CD14-positive monocyte (primary cell): ENCODE measurements around the gene CD4. TPM values are rescaled to one million over a fixed set of nuclear protein-coding genes. Genes with fewer than 3 reads are reported as not detected.

Source experiments
- DNase-seq, 3 donors: peaks; one replicate each; pipeline ENCODE4 v3.0.0-alpha.2; 2011 to 2022
- H2AFZ ChIP-seq: 2 replicates; pipeline ENCODE4 v1.6.0; 2012; ENCODE audit warnings: mild to moderate bottlenecking, low read depth, low read length, inconsistent platforms; ENCODE audit not compliant: insufficient read depth, poor library complexity, severe bottlenecking
- H3K27ac ChIP-seq, 2 donors: 1 replicate in 1 of 2; 2 replicates in 1 of 2; pipeline ENCODE4 v1.5.1; 2012 to 2013; ENCODE audit warnings: low read length in 2 of 2, control low read depth in 1 of 2, inconsistent platforms in 1 of 2, low read depth in 1 of 2, mild to moderate bottlenecking in 1 of 2
- H3K27me3 ChIP-seq, 2 donors: one replicate each; pipeline versions ENCODE4 v1.6.0 to v1.6.1; 2011 to 2013; ENCODE audit warnings: low read length in 2 of 2; ENCODE audit not compliant: control insufficient read depth in 2 of 2, insufficient read depth in 2 of 2
- H3K36me3 ChIP-seq, 2 donors: replicated peaks in 1 of 2; 1 replicate in 1 of 2; 2 replicates in 1 of 2; pipeline versions ENCODE4 v1.5.1 to v1.6.1; 2012 to 2013; ENCODE audit warnings: low read length in 2 of 2, control low read depth in 1 of 2, inconsistent platforms in 1 of 2, mild to moderate bottlenecking in 1 of 2; ENCODE audit not compliant: insufficient read depth in 2 of 2, control insufficient read depth in 1 of 2
- H3K4me1 ChIP-seq, 2 donors: 1 replicate in 1 of 2; 2 replicates in 1 of 2; pipeline versions ENCODE4 v1.5.1 to v1.6.1; 2012 to 2013; ENCODE audit warnings: low read length in 2 of 2, control low read depth in 1 of 2, inconsistent platforms in 1 of 2, mild to moderate bottlenecking in 1 of 2, moderate library complexity in 1 of 2; ENCODE audit not compliant: insufficient read depth in 2 of 2, control insufficient read depth in 1 of 2
- H3K4me2 ChIP-seq: replicated peaks from 2 replicates; pipeline ENCODE3; 2012; ENCODE audit warnings: low read length, moderate library complexity, mild to moderate bottlenecking; ENCODE audit not compliant: poor library complexity, severe bottlenecking; ENCODE audit errors: extremely low read depth
- H3K4me3 ChIP-seq, 3 experiments: fragments of 200-600 bp in 1 of 3; sonication (generic) in 1 of 3; replicated peaks in 1 of 3; 1 replicate in 2 of 3; 2 replicates in 1 of 3; pipeline ENCODE4 v1.5.1; 2011 to 2013; ENCODE audit warnings: low read length in 3 of 3, mild to moderate bottlenecking in 3 of 3, control low read depth in 2 of 3, low read depth in 2 of 3, inconsistent platforms in 1 of 3, moderate library complexity in 1 of 3
- H3K79me2 ChIP-seq: 2 replicates; pipeline ENCODE4 v1.6.0; 2012; ENCODE audit warnings: mild to moderate bottlenecking, control low read depth, inconsistent platforms, low read length, moderate library complexity; ENCODE audit not compliant: insufficient read depth
- H3K9ac ChIP-seq: 2 replicates; pipeline ENCODE4 v1.6.0; 2017; ENCODE audit warnings: low read length, mild to moderate bottlenecking; ENCODE audit not compliant: insufficient read depth, poor library complexity, severe bottlenecking
- H3K9me3 ChIP-seq, 2 donors: replicated peaks in 1 of 2; 1 replicate in 1 of 2; 2 replicates in 1 of 2; pipeline versions ENCODE4 v1.5.1 to v1.6.1; 2012 to 2013; ENCODE audit warnings: low read length in 2 of 2, control low read depth in 1 of 2; ENCODE audit not compliant: control insufficient read depth in 1 of 2, insufficient read depth in 1 of 2
- H4K20me1 ChIP-seq: 2 replicates; pipeline ENCODE4 v1.6.0; 2012; ENCODE audit warnings: mild to moderate bottlenecking, low read length, control low read depth, moderate library complexity; ENCODE audit not compliant: insufficient read depth
- H3K27ac Mint-ChIP-seq, 7 donors: one replicate each; pipeline ENCODE4 v1.8.0; 2020; ENCODE audit warnings: mild to moderate bottlenecking in 7 of 7, mixed read lengths in 7 of 7, moderate library complexity in 6 of 7, inconsistent platforms in 2 of 7
- H3K27me3 Mint-ChIP-seq, 3 donors: one replicate each; pipeline ENCODE4 v1.8.0; 2021 to 2022; ENCODE audit warnings: low read depth in 3 of 3, mild to moderate bottlenecking in 3 of 3, mixed read lengths in 3 of 3, moderate library complexity in 3 of 3, inconsistent platforms in 1 of 3
- H3K36me3 Mint-ChIP-seq, 2 donors: one replicate each; pipeline ENCODE4 v1.8.0; 2020; ENCODE audit warnings: mixed read lengths in 2 of 2, inconsistent platforms in 1 of 2, mild to moderate bottlenecking in 1 of 2
- H3K4me1 Mint-ChIP-seq: one replicate; pipeline ENCODE4 v1.8.0; 2020; ENCODE audit warnings: mild to moderate bottlenecking, mixed read lengths
- H3K4me3 Mint-ChIP-seq, 2 donors: one replicate each; pipeline ENCODE4 v1.8.0; 2020; ENCODE audit warnings: mild to moderate bottlenecking in 2 of 2, mixed read lengths in 2 of 2, moderate library complexity in 1 of 2
- H3K9me3 Mint-ChIP-seq, 7 donors: one replicate each; pipeline ENCODE4 v1.8.0; 2020 to 2022; ENCODE audit warnings: mixed read lengths in 7 of 7, mild to moderate bottlenecking in 6 of 7, moderate library complexity in 6 of 7, inconsistent platforms in 2 of 7
- CTCF ChIP-seq: fragments of 200-600 bp; IDR thresholded peaks from one replicate; pipeline ENCODE4 v1.8.0; 2022; ENCODE audit warnings: antibody characterized with exemption, mild to moderate bottlenecking
- WGBS: methylation state at CpG from one replicate; pipeline ENCODE4 v1.1.5; 2013; ENCODE audit warnings: missing lambda C conversion rate; ENCODE audit not compliant: insufficient coverage; 5-methylcytosine and 5-hydroxymethylcytosine counted together
- intact Hi-C, 2 donors: fragments of 100-400 bp; cut with micrococcal nuclease; formaldehyde crosslinking; loops; one replicate each; pipeline versions ENCODE4 v1.15.0 to v1.15.1; 2023
- polyA plus RNA-seq, 3 donors: library from polyadenylated mRNA; depleted of rRNA in 1 of 3; unstranded in 2 of 3; stranded (reverse) in 1 of 3; fragments of 300-500 nt in 2 of 3; fragments of >200 nt in 1 of 3; fragmentation: Illumina TruSeq in 2 of 3; gene quantifications; 1 replicate in 2 of 3; 2 replicates in 1 of 3; pipeline ENCODE4 v1.2.3, GENCODE V29; 2012 to 2021

Gene CD4
- polyA plus RNA-seq, 3 donors, result 261 to 371 (median 269) TPM

GRCh38 chr12:6748761-6749160 lies 40.6 kb upstream of the CD4 start:
- Mint-ChIP-seq H3K4me1 (peaks cover 39% of the 10 kb centered on the region), H3K9me3 (peaks cover 0 to 2% (median 0%) of the 10 kb centered on the region in 7 donors), H3K4me3 (no peak overlapping the region), H3K36me3 (peaks cover 60 to 63% of the 10 kb centered on the region in 2 donors), H3K27me3 (no peaks in the 10 kb centered on the region), H3K27ac (no peak overlapping the region)
- H3K79me2 ChIP-seq, result peaks cover 18% of the 10 kb centered on the region
- WGBS, result 92% methylated on average over 22 of the region's 28 CpGs
- TF ChIP-seq CTCF, result no peak
- H3K9ac ChIP-seq, result no peak overlapping the region
- H3K27ac ChIP-seq, result no peak overlapping the region
- DNase-seq, result no peak
- no peak overlapping the region for H3K4me2 ChIP-seq
- no peaks in the 10 kb centered on the region for H3K9me3 ChIP-seq
- H2AFZ ChIP-seq, result no peak overlapping the region
- no peaks in the 10 kb centered on the region for H3K27me3 ChIP-seq
- H3K4me3 ChIP-seq, result no peak overlapping the region
- H4K20me1 ChIP-seq, result no peaks in the 10 kb centered on the region
- peaks cover 32 to 35% of the 10 kb centered on the region in 2 donors for H3K4me1 ChIP-seq
- intact Hi-C loops, result no loop called here
- H3K36me3 ChIP-seq, result peaks cover 45 to 56% of the 10 kb centered on the region in 2 donors

- Histone ChIP-seq H3K27ac (no peak overlapping the region), H4K20me1 (no peaks in the 10 kb centered on the region), H3K9me3 (no peaks in the 10 kb centered on the region), H3K4me1 (peaks cover 36 to 37% of the 10 kb centered on the region in 2 donors), H3K4me2 (no peak overlapping the region), H3K36me3 (peaks cover 45 to 56% of the 10 kb centered on the region in 2 donors), H3K79me2 (peaks cover 18% of the 10 kb centered on the region), H3K27me3 (no peaks in the 10 kb centered on the region), H3K4me3 (no peak overlapping the region), H2AFZ (no peak overlapping the region), H3K9ac (no peak overlapping the region)
- no peaks in the 10 kb centered on the region for H3K27me3 Mint-ChIP-seq
- no peak for DNase-seq
- TF ChIP-seq CTCF, result no peak
- peaks cover 53 to 60% of the 10 kb centered on the region in 2 donors for H3K36me3 Mint-ChIP-seq
- H3K27ac Mint-ChIP-seq, result peak overlapping the region in 1 of 7 donors; percentile 36
- 90% methylated on average over 3 of the region's 4 CpGs for WGBS
- H3K4me3 Mint-ChIP-seq, result no peak overlapping the region
- H3K4me1 Mint-ChIP-seq, result peaks cover 43% of the 10 kb centered on the region
- peaks cover 0 to under 1% (median 0%) of the 10 kb centered on the region in 7 donors for H3K9me3 Mint-ChIP-seq
- intact Hi-C loops, result loop anchor here in 1 of 2 donors (5.0 kb wide), 1 partner anchor 42 kb away; no protein-coding TSS in a partner anchor
Measured at GRCh38 chr12:6750506-6750905, 38.8 kb upstream of the CD4 start.
